Testis (tissue), 3 donors: ENCODE data around the gene ZGPAT. TPM values are rescaled to one million over a fixed set of nuclear protein-coding genes. Genes with fewer than 3 reads are reported as not detected.

ENCODE experiments used
- DNase-seq: peaks from one replicate; pipeline ENCODE4 v3.0.0-alpha.2; 2019
- H3K27ac ChIP-seq, 2 donors: fragments of 200-600 bp; sonication (generic); one replicate each; pipeline ENCODE4 v1.5.1; 2019
- H3K27me3 ChIP-seq: fragments of 200-600 bp; sonication (generic); one replicate; pipeline ENCODE4 v1.5.1; 2019
- H3K36me3 ChIP-seq: fragments of 200-600 bp; sonication (generic); one replicate; pipeline ENCODE4 v1.5.1; 2017; ENCODE audit warnings: low read depth; ENCODE audit errors: missing control alignments
- H3K4me1 ChIP-seq: fragments of 200-600 bp; sonication (generic); one replicate; pipeline ENCODE4 v1.5.1; 2019
- H3K4me3 ChIP-seq, 2 donors: fragments of 200-600 bp; sonication (generic); one replicate each; pipeline ENCODE4 v1.5.1; 2017 to 2019
- H3K9me3 ChIP-seq: fragments of 200-600 bp; sonication (generic); one replicate; pipeline ENCODE4 v1.5.1; 2017
- POLR2A ChIP-seq: fragments of 450-650 bp; IDR thresholded peaks from one replicate; pipeline ENCODE4 v1.6.1; 2017; ENCODE audit warnings: antibody characterized with exemption, mild to moderate bottlenecking, moderate library complexity
- WGBS, 2 donors: methylation state at CpG; one replicate each; pipeline ENCODE4 v1.1.5; 2018; 5-methylcytosine and 5-hydroxymethylcytosine counted together
- intact Hi-C: fragments of 100-400 bp; cut with DNase I; formaldehyde crosslinking; loops from one replicate; pipeline ENCODE4 v1.15.1; 2023; ENCODE audit warnings: low total_unique reads
- polyA plus RNA-seq: library from polyadenylated mRNA; stranded (reverse); fragments of 350-450 nt; fragmentation: Illumina TruSeq; extraction: RNeasy Lipid Tissue Mini Kit (QIAGEN cat#74804); gene quantifications from one replicate; pipeline ENCODE4 v1.2.3, GENCODE V29; 2014; ENCODE audit warnings: low read depth, low replicate concordance; ENCODE audit not compliant: insufficient read depth
- total RNA-seq, 2 donors: library from RNA; depleted of rRNA; stranded (reverse); fragments of >200 nt; gene quantifications; one replicate each; pipeline ENCODE4 v1.2.3, GENCODE V29; 2016
- TF ChIP-seq, protein P1 (sequence below), 3 experiments: fragments of 450-650 bp in 2 of 3; fragments of 200-600 bp in 1 of 3; sonication (generic) in 1 of 3; IDR thresholded peaks; one replicate each; pipeline ENCODE4 v1.5.1; 2016 to 2019; ENCODE audit warnings: antibody characterized with exemption in 3 of 3, mild to moderate bottlenecking in 2 of 3, moderate library complexity in 1 of 3

ZGPAT gene
- total and polyA plus RNA-seq, 3 donors from 2014 or later: 43.1 to 57.3 (median 53.1) TPM

DNA sequence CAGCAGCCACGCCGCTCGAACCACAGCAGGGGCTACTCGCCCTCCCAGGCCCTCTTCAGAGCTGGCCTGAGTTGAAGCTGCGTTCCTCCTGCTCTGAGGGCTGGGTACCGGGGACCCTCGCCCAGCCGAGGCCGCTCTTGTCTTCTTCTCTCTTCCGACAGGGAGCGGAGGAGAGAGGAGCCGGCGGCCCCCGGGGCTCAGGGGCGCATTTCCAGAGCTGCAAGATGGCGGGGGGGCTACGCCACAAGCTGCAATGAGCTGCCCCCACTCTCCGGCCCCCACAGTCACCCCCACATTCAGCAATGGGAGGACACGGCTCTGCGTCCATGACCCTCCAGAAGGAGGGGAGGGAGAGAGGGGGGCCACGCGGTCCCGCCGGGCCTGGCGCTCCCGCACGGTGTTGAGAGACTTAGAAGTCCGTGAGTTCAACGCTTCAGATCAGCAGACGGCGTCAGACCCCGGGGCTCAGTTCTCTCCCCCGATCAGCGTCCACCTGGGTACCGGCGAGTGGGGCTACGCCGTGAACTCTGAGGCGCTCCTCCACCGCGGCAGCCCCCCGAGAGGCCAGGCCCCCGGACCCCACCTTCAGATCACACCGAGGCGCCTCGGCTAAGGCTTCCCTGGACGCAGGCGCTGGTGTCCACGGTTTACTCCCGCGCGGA lies 63.3 kb downstream of the ZGPAT start:
- no peaks in the 10 kb centered on the region for H3K9me3 ChIP-seq
- H3K27ac ChIP-seq: peak overlapping the region; percentile 41 to 50
- H3K27me3 ChIP-seq: no peaks in the 10 kb centered on the region
- TF ChIP-seq, protein P1, sequence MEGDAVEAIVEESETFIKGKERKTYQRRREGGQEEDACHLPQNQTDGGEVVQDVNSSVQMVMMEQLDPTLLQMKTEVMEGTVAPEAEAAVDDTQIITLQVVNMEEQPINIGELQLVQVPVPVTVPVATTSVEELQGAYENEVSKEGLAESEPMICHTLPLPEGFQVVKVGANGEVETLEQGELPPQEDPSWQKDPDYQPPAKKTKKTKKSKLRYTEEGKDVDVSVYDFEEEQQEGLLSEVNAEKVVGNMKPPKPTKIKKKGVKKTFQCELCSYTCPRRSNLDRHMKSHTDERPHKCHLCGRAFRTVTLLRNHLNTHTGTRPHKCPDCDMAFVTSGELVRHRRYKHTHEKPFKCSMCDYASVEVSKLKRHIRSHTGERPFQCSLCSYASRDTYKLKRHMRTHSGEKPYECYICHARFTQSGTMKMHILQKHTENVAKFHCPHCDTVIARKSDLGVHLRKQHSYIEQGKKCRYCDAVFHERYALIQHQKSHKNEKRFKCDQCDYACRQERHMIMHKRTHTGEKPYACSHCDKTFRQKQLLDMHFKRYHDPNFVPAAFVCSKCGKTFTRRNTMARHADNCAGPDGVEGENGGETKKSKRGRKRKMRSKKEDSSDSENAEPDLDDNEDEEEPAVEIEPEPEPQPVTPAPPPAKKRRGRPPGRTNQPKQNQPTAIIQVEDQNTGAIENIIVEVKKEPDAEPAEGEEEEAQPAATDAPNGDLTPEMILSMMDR (IDR thresholded peaks at IDR 0.05): no peak
- TF ChIP-seq POLR2A: no peak
- H3K4me3 ChIP-seq: peak overlapping the region; percentile 23 to 34
- intact Hi-C loops: no loop called here
- WGBS, 2 donors: 57 to 80% methylated on average over 24 to 52 of the region's 52 CpGs
- no peak for DNase-seq
- peaks cover 29% of the 10 kb centered on the region for H3K4me1 ChIP-seq
- no peaks in the 10 kb centered on the region for H3K36me3 ChIP-seq

DNA sequence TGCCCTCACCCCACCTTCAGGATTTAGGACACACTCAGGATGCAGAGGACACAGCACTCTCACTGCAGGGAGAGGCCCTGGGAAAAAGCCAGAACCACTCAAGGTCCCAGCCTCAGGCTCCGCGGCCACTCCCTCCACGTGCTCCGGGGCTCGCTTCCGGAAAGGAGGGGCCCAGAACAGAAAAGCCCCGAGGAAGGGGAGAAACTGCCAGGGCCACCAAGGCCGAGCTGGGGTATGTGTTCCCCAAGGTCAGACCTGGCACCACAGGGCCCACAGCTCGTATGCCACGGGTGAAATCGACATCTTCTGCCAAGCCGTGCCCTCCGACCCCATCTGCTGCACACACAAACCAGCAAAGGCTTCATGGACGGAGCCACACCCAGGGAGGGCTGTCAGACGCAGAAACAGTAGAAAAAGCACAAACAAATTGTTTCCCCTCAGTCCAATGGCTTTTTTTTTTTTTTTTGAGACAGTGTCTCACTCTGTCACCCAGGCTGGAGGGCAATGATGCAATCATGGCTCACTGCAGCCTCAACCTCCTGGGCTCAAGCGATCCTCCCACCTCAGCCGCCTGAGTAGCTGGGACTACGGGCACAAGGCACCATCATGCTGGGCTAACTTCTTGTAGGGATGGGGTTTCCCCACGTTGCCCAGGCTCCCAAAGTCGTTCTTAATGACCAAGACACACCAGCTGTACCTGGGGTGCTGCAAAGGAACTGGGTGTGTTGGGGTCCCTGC lies 65.1 kb downstream of the ZGPAT start:
- TF ChIP-seq, protein P1 (IDR thresholded peaks at IDR 0.05): no peak
- TF ChIP-seq POLR2A: no peak
- no peaks in the 10 kb centered on the region for H3K9me3 ChIP-seq
- no peaks in the 10 kb centered on the region for H3K27me3 ChIP-seq
- DNase-seq: peak; percentile 74
- H3K4me1 ChIP-seq: peaks cover 31% of the 10 kb centered on the region
- WGBS, 2 donors: 37 to 40% methylated on average over 18 to 20 of the region's 20 CpGs
- no peaks in the 10 kb centered on the region for H3K36me3 ChIP-seq
- H3K4me3 ChIP-seq: no peak overlapping the region
- intact Hi-C loops: no loop called here
- H3K27ac ChIP-seq: peak overlapping the region in 1 of 2 donors; percentile 45

DNA sequence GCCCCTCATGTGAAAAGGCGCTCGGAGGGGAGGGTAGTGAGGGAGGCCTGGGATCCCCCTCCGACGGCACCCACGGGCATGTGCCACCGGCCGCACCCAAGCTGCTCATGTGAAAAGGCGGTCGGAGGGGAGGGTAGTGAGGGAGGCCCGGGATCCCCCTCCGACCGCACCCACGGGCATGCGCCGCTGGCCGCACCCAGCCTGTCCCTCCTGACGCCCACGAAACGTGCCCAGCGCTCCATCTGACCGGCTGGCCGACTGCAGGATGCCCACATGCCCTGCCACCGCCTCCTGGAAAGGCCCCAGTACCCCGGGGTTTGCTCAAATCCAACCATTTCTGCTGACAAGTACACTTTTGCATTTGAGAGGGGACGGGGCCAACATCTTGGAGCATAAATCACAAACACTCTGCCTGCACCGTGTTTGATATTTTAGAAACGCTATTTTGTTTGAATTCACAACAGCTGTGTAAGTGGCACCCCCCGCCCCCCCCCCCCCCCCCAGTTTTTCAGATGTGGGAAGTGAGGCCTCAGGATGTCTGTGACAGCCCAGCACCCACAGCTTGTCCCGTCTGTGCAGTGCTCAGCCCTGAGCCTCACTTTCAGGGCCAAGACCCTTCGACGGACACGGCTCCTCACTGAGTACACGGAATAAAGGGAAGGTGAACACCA lies 65.9 kb downstream of the ZGPAT start:
- H3K36me3 ChIP-seq: no peaks in the 10 kb centered on the region
- no peaks in the 10 kb centered on the region for H3K9me3 ChIP-seq
- peak overlapping the region in 1 of 2 donors; percentile 45 for H3K27ac ChIP-seq
- no peak for DNase-seq
- TF ChIP-seq POLR2A: no peak
- TF ChIP-seq, protein P1 (IDR thresholded peaks at IDR 0.05): no peak
- H3K4me1 ChIP-seq: peaks cover 31% of the 10 kb centered on the region
- WGBS, 2 donors: 82 to 89% methylated on average over 26 to 33 of the region's 33 CpGs
- no peak overlapping the region for H3K4me3 ChIP-seq
- H3K27me3 ChIP-seq: no peaks in the 10 kb centered on the region
- intact Hi-C loops: no loop called here

DNA sequence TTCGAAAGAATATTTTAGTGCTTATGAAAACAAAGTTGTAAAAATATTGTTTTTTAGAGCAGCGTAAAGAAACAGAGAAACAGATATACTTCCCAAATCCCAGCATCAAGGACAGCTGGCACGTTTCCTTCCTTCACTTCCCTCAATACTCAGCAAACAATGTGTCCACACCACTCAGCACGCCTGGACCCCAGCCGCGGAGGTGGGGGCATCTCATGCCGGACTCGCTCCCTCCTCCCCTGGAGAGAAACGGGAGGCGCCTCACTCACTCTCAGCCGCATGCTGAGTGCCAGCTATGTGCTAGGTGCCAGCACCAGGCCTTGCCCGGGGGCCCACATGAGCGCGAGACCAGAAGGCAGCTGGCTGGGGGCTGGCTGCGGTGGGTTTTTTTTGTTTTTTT lies 66.5 kb downstream of the ZGPAT start:
- DNase-seq: no peak
- Histone ChIP-seq H3K27ac (no peak overlapping the region), H3K27me3 (no peaks in the 10 kb centered on the region), H3K9me3 (no peaks in the 10 kb centered on the region), H3K4me3 (no peak overlapping the region), H3K4me1 (peaks cover 31% of the 10 kb centered on the region), H3K36me3 (no peaks in the 10 kb centered on the region)
- intact Hi-C loops: no loop called here
- no peak for TF ChIP-seq POLR2A
- TF ChIP-seq, protein P1 (IDR thresholded peaks at IDR 0.05): no peak
- 37 to 45% methylated on average over 15 of the region's 15 CpGs for WGBS, 2 donors
